Esophagus squamous epithelium (tissue), 4 donors: ENCODE measurements around the gene KAZN.

Experiments
- CTCF ChIP-seq, 6 experiments: fragments of 450-650 bp in 4 of 6; fragments of 200-600 bp in 2 of 6; sonication (generic) in 2 of 6; IDR thresholded peaks; one replicate each; pipeline ENCODE4 v1.5.1; 2016 to 2019; ENCODE audit warnings: antibody characterized with exemption in 6 of 6, mild to moderate bottlenecking in 4 of 6, moderate library complexity in 4 of 6
- POLR2A ChIP-seq, 4 donors: fragments of 450-650 bp; IDR thresholded peaks; one replicate each; pipeline ENCODE4 v1.6.1; 2017; ENCODE audit warnings: antibody characterized with exemption in 4 of 4, mild to moderate bottlenecking in 4 of 4, moderate library complexity in 3 of 4

- no peak for TF ChIP-seq CTCF (IDR thresholded peaks at IDR 0.05)
- TF ChIP-seq POLR2A (IDR thresholded peaks at IDR 0.05), result no peak
Measured at GRCh38 chr1:14759042-14759818, 160.7 kb downstream of the KAZN start.
